Measurements from ENCODE around the gene HPCAL4. TPM values are rescaled to one million over a fixed set of nuclear protein-coding genes. Genes with fewer than 3 reads are reported as not detected.

The HPCAL4 gene
- total RNA-seq, 1 donor from 2014 or later: not detected

GRCh38 chr1:39700348-39700747, 9.1 kb upstream of the HPCAL4 start:
- ATAC-seq: no peak

GRCh38 chr1:39699419-39699818, 8.2 kb upstream of the HPCAL4 start:
- ATAC-seq: no peak

- ATAC-seq: no peak
These were observed 7.3 kb upstream of the HPCAL4 start for GRCh38 chr1:39698568-39698967.

GRCh38 chr1:39696448-39696847, 5.2 kb upstream of the HPCAL4 start:
- ATAC-seq: no peak

GRCh38 chr1:39695016-39695415, 3.8 kb upstream of the HPCAL4 start:
- no peak for ATAC-seq

- ATAC-seq: peak; percentile 27
These were observed 2.8 kb upstream of the HPCAL4 start for GRCh38 chr1:39694026-39694425.

GRCh38 chr1:39692152-39693074, 1.2 kb upstream of the HPCAL4 start:
- no peak for ATAC-seq

- no peak for ATAC-seq
These were observed 345 bp downstream of the HPCAL4 start for GRCh38 chr1:39690794-39691382.

GRCh38 chr1:39690225-39690624, 1.0 kb downstream of the HPCAL4 start:
- no peak for ATAC-seq

GRCh38 chr1:39689635-39690034, 1.6 kb downstream of the HPCAL4 start:
- ATAC-seq: no peak

- ATAC-seq: no peak
These were observed 2.0 kb downstream of the HPCAL4 start for GRCh38 chr1:39689214-39689613.

- ATAC-seq: no peak
These were observed 2.5 kb downstream of the HPCAL4 start for GRCh38 chr1:39688706-39689105.

GRCh38 chr1:39687243-39687642, 4.0 kb downstream of the HPCAL4 start:
- no peak for ATAC-seq

GRCh38 chr1:39685071-39685470, 6.2 kb downstream of the HPCAL4 start:
- ATAC-seq: no peak

GRCh38 chr1:39684313-39684664, 6.9 kb downstream of the HPCAL4 start:
- ATAC-seq: no peak

- ATAC-seq: no peak
These were observed 7.5 kb downstream of the HPCAL4 start for GRCh38 chr1:39683591-39684312.

- no peak for ATAC-seq
These were observed 9.2 kb downstream of the HPCAL4 start for GRCh38 chr1:39681999-39682398.

GRCh38 chr1:39681294-39681693, 9.9 kb downstream of the HPCAL4 start:
- no peak for ATAC-seq

GRCh38 chr1:39680751-39681150, 10.5 kb downstream of the HPCAL4 start:
- no peak for ATAC-seq

- no peak for ATAC-seq
These were observed 11.4 kb downstream of the HPCAL4 start for GRCh38 chr1:39679821-39680220.

GRCh38 chr1:39678889-39679288, 12.3 kb downstream of the HPCAL4 start:
- ATAC-seq: no peak

- no peak for ATAC-seq
These were observed 13.6 kb downstream of the HPCAL4 start for GRCh38 chr1:39677645-39678044.

- ATAC-seq: no peak
These were observed 14.2 kb downstream of the HPCAL4 start for GRCh38 chr1:39676948-39677548.
